Suprapubic skin (tissue), 4 donors: ENCODE measurements around the gene ALAD.

Experiments
- EP300 ChIP-seq: sonication (generic); formaldehyde crosslinking; IDR thresholded peaks from one replicate; pipeline ENCODE4 v1.6.1; 2017; ENCODE audit warnings: antibody characterized with exemption
- POLR2A ChIP-seq, 2 donors: fragments of 450-650 bp; IDR thresholded peaks; one replicate each; pipeline ENCODE4 v1.6.1; 2017; ENCODE audit warnings: antibody characterized with exemption in 2 of 2, mild to moderate bottlenecking in 2 of 2, moderate library complexity in 2 of 2
- POLR2AphosphoS5 ChIP-seq, 3 donors: sonication (generic); formaldehyde crosslinking; IDR thresholded peaks; one replicate each; pipeline ENCODE4 v1.6.1; 2017; ENCODE audit warnings: antibody characterized with exemption in 3 of 3
- TF ChIP-seq, protein P1 (sequence below), 2 donors: fragments of 200-600 bp in 1 of 2; fragments of 450-650 bp in 1 of 2; sonication (generic) in 1 of 2; IDR thresholded peaks; one replicate each; pipeline ENCODE4 v1.5.1; 2016 to 2019; ENCODE audit warnings: antibody characterized with exemption in 2 of 2, mild to moderate bottlenecking in 1 of 2, moderate library complexity in 1 of 2

DNA sequence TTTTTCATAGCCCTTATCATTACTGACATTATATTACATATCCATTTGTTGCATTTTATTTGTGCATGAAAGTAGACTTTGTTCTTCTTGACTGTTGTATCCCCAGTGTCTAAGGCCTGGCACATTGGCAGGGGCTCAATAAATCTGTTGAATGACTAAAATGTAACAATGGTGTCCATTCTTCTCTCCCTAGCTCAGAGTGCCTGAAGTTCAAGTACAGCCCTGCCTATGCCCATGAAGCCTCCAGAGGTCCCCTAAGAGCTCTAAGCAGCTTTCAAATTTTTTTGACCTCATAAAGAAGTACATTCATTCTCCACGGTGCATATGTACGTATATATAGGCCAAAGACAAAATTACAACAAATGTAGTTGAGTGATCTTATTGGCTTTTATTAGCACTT is 55.9 kb downstream of the ALAD start:
- TF ChIP-seq, protein P1, sequence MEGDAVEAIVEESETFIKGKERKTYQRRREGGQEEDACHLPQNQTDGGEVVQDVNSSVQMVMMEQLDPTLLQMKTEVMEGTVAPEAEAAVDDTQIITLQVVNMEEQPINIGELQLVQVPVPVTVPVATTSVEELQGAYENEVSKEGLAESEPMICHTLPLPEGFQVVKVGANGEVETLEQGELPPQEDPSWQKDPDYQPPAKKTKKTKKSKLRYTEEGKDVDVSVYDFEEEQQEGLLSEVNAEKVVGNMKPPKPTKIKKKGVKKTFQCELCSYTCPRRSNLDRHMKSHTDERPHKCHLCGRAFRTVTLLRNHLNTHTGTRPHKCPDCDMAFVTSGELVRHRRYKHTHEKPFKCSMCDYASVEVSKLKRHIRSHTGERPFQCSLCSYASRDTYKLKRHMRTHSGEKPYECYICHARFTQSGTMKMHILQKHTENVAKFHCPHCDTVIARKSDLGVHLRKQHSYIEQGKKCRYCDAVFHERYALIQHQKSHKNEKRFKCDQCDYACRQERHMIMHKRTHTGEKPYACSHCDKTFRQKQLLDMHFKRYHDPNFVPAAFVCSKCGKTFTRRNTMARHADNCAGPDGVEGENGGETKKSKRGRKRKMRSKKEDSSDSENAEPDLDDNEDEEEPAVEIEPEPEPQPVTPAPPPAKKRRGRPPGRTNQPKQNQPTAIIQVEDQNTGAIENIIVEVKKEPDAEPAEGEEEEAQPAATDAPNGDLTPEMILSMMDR (IDR thresholded peaks at IDR 0.05): no peak
- no peak for TF ChIP-seq POLR2A (IDR thresholded peaks at IDR 0.05)
- no peak for TF ChIP-seq POLR2AphosphoS5 (IDR thresholded peaks at IDR 0.05)
- no peak for TF ChIP-seq EP300
